H1 (cell line): Measurements from ENCODE around the gene RGN. TPM values are rescaled to one million over a fixed set of nuclear protein-coding genes. Genes with fewer than 3 reads are reported as not detected.

ENCODE experiments used
- CTCF ChIA-PET: fragments of 300-600 bp; sonication (Branson Sonifier 250); formaldehyde crosslinking; loops from one replicate; lab custom pipeline; 2021; ENCODE audit not compliant: partially characterized antibody; lab: Charles Lee
- POLR2A ChIA-PET: fragments of 300-600 bp; sonication (Branson Sonifier 250); formaldehyde crosslinking; loops from one replicate; lab custom pipeline; 2021; ENCODE audit warnings: inconsistent platforms; ENCODE audit not compliant: partially characterized antibody; lab: Charles Lee
- DNase-seq, 2 experiments: peaks; one replicate each; pipeline versions ENCODE4 v3.0.0 to v3.0.0-alpha.2; 2010 to 2022; ENCODE audit warnings: low spot score in 2 of 2, low read depth in 1 of 2, mixed read lengths in 1 of 2
- FAIRE-seq: peaks from 2 replicates; lab custom pipeline; 2011; peaks lifted over from hg19 to GRCh38; lab: Jason Lieb, UNC
- H2AFZ ChIP-seq: 2 replicates; pipeline ENCODE4 v1.8.1; 2012; ENCODE audit warnings: low read length, inconsistent platforms
- H2AK5ac ChIP-seq: 2 replicates; pipeline ENCODE4 v1.6.1; 2013; ENCODE audit warnings: low read depth, low read length
- H2BK120ac ChIP-seq: replicated peaks from 2 replicates; pipeline ENCODE3; 2013; ENCODE audit warnings: low read depth, low read length, inconsistent platforms
- H2BK12ac ChIP-seq: 2 replicates; pipeline ENCODE4 v1.6.1; 2013; ENCODE audit warnings: low read depth, low read length
- H2BK15ac ChIP-seq: 2 replicates; pipeline ENCODE4 v1.6.1; 2013; ENCODE audit warnings: low read length
- H2BK20ac ChIP-seq: 2 replicates; pipeline ENCODE4 v1.6.1; 2013; ENCODE audit warnings: low read length
- H2BK5ac ChIP-seq: 2 replicates; pipeline ENCODE4 v1.6.1; 2013; ENCODE audit warnings: low read depth, low read length
- H3K14ac ChIP-seq: 2 replicates; pipeline ENCODE4 v1.6.1; 2013; ENCODE audit warnings: inconsistent platforms; ENCODE audit not compliant: insufficient read length
- H3K18ac ChIP-seq: 2 replicates; pipeline ENCODE4 v1.6.1; 2013; ENCODE audit warnings: low read length; ENCODE audit errors: extremely low read depth
- H3K23ac ChIP-seq: 2 replicates; pipeline ENCODE4 v1.6.1; 2013; ENCODE audit warnings: inconsistent platforms; ENCODE audit not compliant: insufficient read length
- H3K23me2 ChIP-seq: 2 replicates; pipeline ENCODE4 v1.6.1; 2013; ENCODE audit warnings: low read depth, low read length
- H3K27ac ChIP-seq: 2 replicates; pipeline ENCODE4 v1.6.1; 2011; ENCODE audit warnings: low read depth, low read length, inconsistent platforms
- H3K27me3 ChIP-seq, 4 experiments: replicated peaks in 1 of 4; 1 replicate in 1 of 4; 2 replicates in 3 of 4; pipeline versions ENCODE4 v1.6.1 to v1.8.1; 2011 to 2013; ENCODE audit warnings: low read length in 3 of 4, mild to moderate bottlenecking in 3 of 4, inconsistent platforms in 2 of 4, mixed read lengths in 2 of 4, moderate library complexity in 1 of 4; ENCODE audit not compliant: control insufficient read depth in 3 of 4, insufficient read depth in 3 of 4; ENCODE audit errors: extremely low read depth in 1 of 4
- H3K36me3 ChIP-seq, 4 experiments: 2 replicates each; pipeline versions ENCODE4 v1.6.1 to v1.8.1; 2011 to 2013; ENCODE audit warnings: mild to moderate bottlenecking in 4 of 4, low read length in 3 of 4, moderate library complexity in 2 of 4, control low read depth in 1 of 4, inconsistent platforms in 1 of 4; ENCODE audit not compliant: insufficient read depth in 4 of 4, control insufficient read depth in 2 of 4
- H3K4ac ChIP-seq: replicated peaks from 2 replicates; pipeline ENCODE3; 2013; ENCODE audit warnings: low read length, low read depth, mixed read lengths, inconsistent platforms; ENCODE audit not compliant: insufficient read length
- H3K4me1 ChIP-seq, 4 experiments: replicated peaks in 1 of 4; 1 replicate in 1 of 4; 2 replicates in 3 of 4; pipeline versions ENCODE4 v1.6.1 to v1.8.1; 2011 to 2013; ENCODE audit warnings: low read length in 3 of 4, inconsistent platforms in 2 of 4, mixed read lengths in 1 of 4; ENCODE audit not compliant: insufficient read depth in 4 of 4, control insufficient read depth in 3 of 4
- H3K4me2 ChIP-seq, 2 experiments: 2 replicates each; pipeline versions ENCODE4 v1.6.1 to v1.8.1; 2011 to 2013; ENCODE audit warnings: low read depth in 2 of 2, low read length in 2 of 2, control low read depth in 1 of 2, inconsistent platforms in 1 of 2, mild to moderate bottlenecking in 1 of 2; ENCODE audit not compliant: insufficient read depth in 1 of 2
- H3K4me3 ChIP-seq, 4 experiments: fragments of 200-600, 300-600 bp in 1 of 4; sonication (generic), shearing (Covaris generic), sonication (Bioruptor Twin) in 1 of 4; 2 replicates each; pipeline versions ENCODE4 v1.5.1 to v1.8.1; 2011 to 2016; ENCODE audit warnings: low read length in 4 of 4, low read depth in 3 of 4, control low read depth in 2 of 4, inconsistent platforms in 2 of 4, mild to moderate bottlenecking in 2 of 4, mixed read lengths in 1 of 4, moderate library complexity in 1 of 4; ENCODE audit not compliant: insufficient read depth in 2 of 4; ENCODE audit errors: extremely low read depth in 1 of 4
- H3K56ac ChIP-seq: replicated peaks from 2 replicates; pipeline ENCODE3; 2013; ENCODE audit warnings: low read depth, mild to moderate bottlenecking, mixed read lengths, low read length, inconsistent platforms; ENCODE audit not compliant: insufficient read length
- H3K79me1 ChIP-seq: 2 replicates; pipeline ENCODE4 v1.6.1; 2013; ENCODE audit warnings: low read depth, low read length, control low read depth
- H3K79me2 ChIP-seq, 2 experiments: 2 replicates each; pipeline versions ENCODE4 v1.6.1 to v1.8.1; 2012 to 2013; ENCODE audit warnings: low read length in 2 of 2, mild to moderate bottlenecking in 2 of 2, inconsistent platforms in 1 of 2; ENCODE audit not compliant: insufficient read depth in 2 of 2, control insufficient read depth in 1 of 2
- H3K9ac ChIP-seq, 4 experiments: replicated peaks in 1 of 4; 1 replicate in 1 of 4; 2 replicates in 3 of 4; pipeline versions ENCODE4 v1.6.1 to v1.8.1; 2011 to 2013; ENCODE audit warnings: low read depth in 3 of 4, low read length in 3 of 4, control low read depth in 2 of 4, mild to moderate bottlenecking in 2 of 4, moderate library complexity in 2 of 4, inconsistent platforms in 1 of 4; ENCODE audit errors: extremely low read depth in 1 of 4
- H3K9me3 ChIP-seq, 2 experiments: 2 replicates each; pipeline versions ENCODE4 v1.6.1 to v1.8.1; 2012 to 2013; ENCODE audit warnings: mild to moderate bottlenecking in 2 of 2, moderate library complexity in 2 of 2, control low read depth in 1 of 2, inconsistent platforms in 1 of 2, low read depth in 1 of 2, low read length in 1 of 2, mixed read lengths in 1 of 2; ENCODE audit not compliant: insufficient read depth in 2 of 2
- H4K20me1 ChIP-seq, 2 experiments: replicated peaks in 1 of 2; 2 replicates each; pipeline versions ENCODE3 to v1.8.1; 2011 to 2013; ENCODE audit warnings: inconsistent platforms in 2 of 2, low read length in 2 of 2, mild to moderate bottlenecking in 1 of 2; ENCODE audit not compliant: insufficient read depth in 2 of 2, control insufficient read depth in 1 of 2
- H4K5ac ChIP-seq: 2 replicates; pipeline ENCODE4 v1.6.1; 2013; ENCODE audit warnings: low read length, low read depth, mixed read lengths, inconsistent platforms; ENCODE audit not compliant: insufficient read length
- H4K8ac ChIP-seq: 2 replicates; pipeline ENCODE4 v1.8.0; 2013; ENCODE audit warnings: mild to moderate bottlenecking, moderate library complexity, low read length, inconsistent platforms; ENCODE audit not compliant: insufficient read depth; ENCODE audit errors: extremely low read depth
- H4K91ac ChIP-seq: replicated peaks from 2 replicates; pipeline ENCODE3; 2013; ENCODE audit warnings: low read length, mixed read lengths, inconsistent platforms; ENCODE audit not compliant: insufficient read length
- ATF2 ChIP-seq: IDR thresholded peaks from 2 replicates; pipeline ENCODE4 v1.6.1; 2012; ENCODE audit warnings: low read length, inconsistent platforms
- CBX5 ChIP-seq: fragments of 300-800, 300-1000 bp; sonication (generic); IDR thresholded peaks from 2 replicates; pipeline ENCODE4 v1.7.1; 2016; ENCODE audit warnings: antibody characterized with exemption, low read length, low read depth
- CHD1 ChIP-seq: IDR thresholded peaks from 2 replicates; pipeline ENCODE4 v1.6.1; 2012; ENCODE audit warnings: low read depth, low read length, improper control_type of control experiment
- EZH2 ChIP-seq: fragments of 200-600 bp; sonication (generic); IDR thresholded peaks from 2 replicates; pipeline ENCODE4 v1.7.1; 2012; ENCODE audit warnings: low read depth, mild to moderate bottlenecking, moderate library complexity, low read length, inconsistent platforms; ENCODE audit not compliant: severe bottlenecking
- JUN ChIP-seq: IDR thresholded peaks from 2 replicates; pipeline ENCODE4 v1.6.1; 2011; ENCODE audit warnings: low read depth, mild to moderate bottlenecking, improper control_type of control experiment, low read length
- MAFK ChIP-seq: IDR thresholded peaks from 2 replicates; pipeline ENCODE4 v1.6.1; 2012; ENCODE audit warnings: low read depth, mild to moderate bottlenecking, improper control_type of control experiment, low read length
- NANOG ChIP-seq: IDR thresholded peaks from 2 replicates; pipeline ENCODE4 v1.6.1; 2011; ENCODE audit warnings: low read length, low read depth, mild to moderate bottlenecking, inconsistent platforms; ENCODE audit not compliant: insufficient read depth, poor library complexity, severe bottlenecking
- SIN3A ChIP-seq, 2 experiments: IDR thresholded peaks in 1 of 2; conservative IDR thresholded peaks in 1 of 2; 2 replicates each; pipeline ENCODE4 v1.6.1; 2011 to 2012; ENCODE audit warnings: low read length in 2 of 2, improper control_type of control experiment in 1 of 2, low read depth in 1 of 2, mild to moderate bottlenecking in 1 of 2
- SIX5 ChIP-seq: IDR thresholded peaks from 2 replicates; pipeline ENCODE4 v1.6.1; 2011; ENCODE audit warnings: mild to moderate bottlenecking, low read depth, low read length
- WGBS, 2 experiments: shearing (Covaris generic) in 1 of 2; methylation state at CpG; one replicate each; pipeline versions ENCODE4 v1.1.6 to v1.1.7; 2013 to 2015; ENCODE audit warnings: low lambda C conversion rate in 2 of 2, mixed read lengths in 2 of 2, inconsistent platforms in 1 of 2, low coverage in 1 of 2, missing lambda C conversion rate in 1 of 2; ENCODE audit not compliant: insufficient replicate concordance in 2 of 2, insufficient coverage in 1 of 2, insufficient read length in 1 of 2; ENCODE audit errors: extremely low coverage in 1 of 2, missing lambda C conversion rate in 1 of 2; 5-methylcytosine and 5-hydroxymethylcytosine counted together
- polyA plus RNA-seq, 7 experiments: library from polyadenylated mRNA; depleted of rRNA in 3 of 7; stranded (reverse) in 5 of 7; unstranded in 2 of 7; fragments of >200 nt in 5 of 7; fragments of 200-250 nt in 2 of 7; gene quantifications; 1 replicate in 5 of 7; 2 replicates in 1 of 7; 4 replicates in 1 of 7; pipeline versions ENCODE4 v1.2.1 to v1.2.3, GENCODE V29; 2011 to 2013; ENCODE audit warnings: missing spikeins in 2 of 7, mixed read lengths in 2 of 7
- total RNA-seq: library from RNA; stranded (reverse); fragmentation: NEBNext Ultra II Directional; extraction: Animal tissue kit (Norgen Biotek cat#: 25700); gene quantifications from 2 replicates; pipeline ENCODE4 v1.2.1, GENCODE V29; 2021

The RGN gene
- total and polyA plus RNA-seq, 2 of the 8 experiments (the other 6 are each of a cell fraction or from before 2014, with no cell fraction given), result 0.32 to 3.1 TPM

- no peak for DNase-seq
- H3K79me2 ChIP-seq, result no peaks in the 10 kb centered on the region
Measured at GRCh38 chrX:47101206-47101605, 23.0 kb downstream of the RGN start.

More at GRCh38 chrX:47101206-47101605, 23.0 kb downstream of the RGN start:
- H3K9me3 ChIP-seq, result no peaks in the 10 kb centered on the region
- no peak overlapping the region for H2AK5ac ChIP-seq
- no peak overlapping the region for H2BK120ac ChIP-seq
- no peak overlapping the region for H4K8ac ChIP-seq
- no peaks in the 10 kb centered on the region for H4K20me1 ChIP-seq
- H4K5ac ChIP-seq, result no peak overlapping the region
- TF ChIP-seq SIN3A (conservative IDR thresholded peaks at IDR 0.05 in 1 of 2, IDR thresholded peaks at IDR 0.05 in 1 of 2; ENCODE audit: low read depth in 1 of 2, low read length in 2 of 2), result no peak
- TF ChIP-seq ATF2, result no peak
- TF ChIP-seq MAFK, result no peak
- TF ChIP-seq JUN, result no peak
- no peak for TF ChIP-seq CHD1
- TF ChIP-seq SIX5, result no peak
- no peak for TF ChIP-seq NANOG
- TF ChIP-seq CBX5, result no peak
- no peak for TF ChIP-seq EZH2
- no peak overlapping the region for H2AFZ ChIP-seq
- no peaks in the 10 kb centered on the region for H3K23me2 ChIP-seq
- H3K27ac ChIP-seq, result no peak overlapping the region
- H2BK20ac ChIP-seq, result no peak overlapping the region
- no peak overlapping the region for H3K4ac ChIP-seq
- H2BK5ac ChIP-seq, result no peak overlapping the region
- no peak overlapping the region for H3K9ac ChIP-seq
- no peak overlapping the region for H3K23ac ChIP-seq
- no peak overlapping the region for H2BK12ac ChIP-seq
- no peak overlapping the region for H2BK15ac ChIP-seq
- no peak for FAIRE-seq
- H3K18ac ChIP-seq, result no peak overlapping the region
- H3K79me1 ChIP-seq, result no peaks in the 10 kb centered on the region
- H3K27me3 ChIP-seq, result no peaks in the 10 kb centered on the region
- H3K36me3 ChIP-seq, result no peaks in the 10 kb centered on the region
- H3K14ac ChIP-seq, result no peak overlapping the region
- POLR2A ChIA-PET, result interaction anchor here (0.7 kb wide), 1 partner anchor 162 kb away, joined by 3 read pairs; no protein-coding TSS in a partner anchor
- no peaks in the 10 kb centered on the region for H3K4me1 ChIP-seq
- no peak overlapping the region for H3K4me3 ChIP-seq
- no peak overlapping the region for H3K56ac ChIP-seq
- WGBS, 2 experiments, result 60% methylated on average over 3 of the region's 4 CpGs; no CpG with 5 or more reads in 1 of the 2 experiments
- CTCF ChIA-PET, result interaction anchor here (0.6 kb wide), 1 partner anchor 18 kb away, joined by 4 read pairs; no protein-coding TSS in a partner anchor
- H3K4me2 ChIP-seq, result no peak overlapping the region
- no peak overlapping the region for H4K91ac ChIP-seq
